Activated CD8-positive, alpha-beta T cell treated with anti-CD3 and anti-CD28 coated beads for 36 hours (primary cell): Measurements from ENCODE around the gene MTCP1. TPM values are rescaled to one million over a fixed set of nuclear protein-coding genes. Genes with fewer than 3 reads are reported as not detected.

ENCODE experiments used
- ATAC-seq: fragments of 200-7000 bp; cut with Tn5 transposase; one replicate; pipeline ENCODE4 v1.10.0; 2021; ENCODE audit warnings: mild to moderate bottlenecking, moderate library complexity
- CTCF ChIA-PET: fragments of 350-600 bp; sonication (Branson Sonifier 250); formaldehyde crosslinking; loops from one replicate; lab custom pipeline; 2021; ENCODE audit warnings: antibody characterized with exemption; lab: Charles Lee
- POLR2A ChIA-PET: fragments of 350-600 bp; sonication (Branson Sonifier 250); formaldehyde crosslinking; loops from one replicate; lab custom pipeline; 2021; ENCODE audit warnings: antibody characterized with exemption; lab: Charles Lee
- DNase-seq: peaks from one replicate; pipeline ENCODE4 v3.0.0-alpha.2; 2020
- H3K27ac Mint-ChIP-seq: one replicate; pipeline ENCODE4 v1.8.0; 2021; ENCODE audit warnings: mild to moderate bottlenecking, mixed read lengths
- H3K27me3 Mint-ChIP-seq: one replicate; pipeline ENCODE4 v1.8.0; 2021; ENCODE audit warnings: mixed read lengths
- H3K36me3 Mint-ChIP-seq: one replicate; pipeline ENCODE4 v1.8.0; 2021; ENCODE audit warnings: low read depth, mixed read lengths
- H3K4me1 Mint-ChIP-seq: one replicate; pipeline ENCODE4 v1.8.0; 2021; ENCODE audit warnings: low read depth, mixed read lengths
- H3K4me3 Mint-ChIP-seq: one replicate; pipeline ENCODE4 v1.8.0; 2021; ENCODE audit warnings: mild to moderate bottlenecking, moderate library complexity, mixed read lengths
- H3K9me3 Mint-ChIP-seq: one replicate; pipeline ENCODE4 v1.8.0; 2021; ENCODE audit warnings: mixed read lengths
- intact Hi-C: fragments of 100-400 bp; cut with micrococcal nuclease; formaldehyde crosslinking; loops from one replicate; pipeline ENCODE4 v1.10.0; 2022
- total RNA-seq, 2 experiments: library from RNA; stranded (reverse); gene quantifications; one replicate each; pipeline ENCODE4 v1.2.3, GENCODE V29; 2021
- TF ChIP-seq, protein P1 (sequence below): fragments of 200-600 bp; IDR thresholded peaks from one replicate; pipeline ENCODE4 v1.8.0; 2022; ENCODE audit warnings: antibody characterized with exemption, mild to moderate bottlenecking

MTCP1 gene
- total RNA-seq, 2 experiments from 2014 or later = 23.4 to 23.9 TPM

DNA sequence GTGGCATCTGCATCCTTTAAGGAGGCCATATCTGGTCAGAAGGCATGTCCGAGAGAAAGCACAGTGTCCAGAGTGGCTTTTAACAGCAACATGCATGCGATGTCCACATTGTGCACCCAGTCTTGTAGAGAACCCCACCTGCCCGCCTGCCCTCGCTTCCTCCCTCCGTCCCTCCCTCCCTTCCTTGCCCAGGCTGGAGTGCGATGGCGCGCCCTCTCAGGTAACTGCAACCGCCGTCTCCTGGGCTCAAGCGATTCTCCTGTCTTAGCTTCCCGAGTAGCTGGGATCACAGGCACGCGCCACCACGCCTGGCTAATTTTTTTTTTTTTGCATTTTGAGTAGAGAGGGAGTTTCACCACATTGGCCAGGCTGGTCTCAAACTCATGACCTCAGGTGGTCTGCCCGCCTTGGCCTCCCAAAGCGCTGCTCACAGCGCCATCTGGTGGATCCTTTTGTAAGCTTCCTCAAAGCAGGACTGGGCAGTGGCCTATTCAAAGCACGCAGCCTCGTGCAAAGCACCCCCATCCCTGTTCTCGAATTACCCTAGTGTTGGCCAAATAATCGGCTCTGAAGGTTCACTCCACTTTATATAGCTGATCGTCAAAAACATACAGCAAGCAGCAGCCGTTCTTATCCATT is 15.4 kb upstream of the MTCP1 start:
- intact Hi-C loops = no loop called here
- no peaks in the 10 kb centered on the region for H3K27me3 Mint-ChIP-seq
- CTCF ChIA-PET = interaction anchor here (0.7 to 2.8 kb wide), 8 partner anchors 8 to 168 kb away, joined by 3 to 15 read pairs (median 3); no protein-coding TSS in a partner anchor
- peaks cover 26% of the 10 kb centered on the region for H3K36me3 Mint-ChIP-seq
- DNase-seq (peak; percentile 56), ATAC-seq (no peak)
- POLR2A ChIA-PET = interaction anchor here (0.7 kb wide), 1 partner anchor 11 kb away, joined by 4 read pairs; no protein-coding TSS in a partner anchor
- H3K4me3 Mint-ChIP-seq = no peak overlapping the region
- peaks cover 10% of the 10 kb centered on the region for H3K4me1 Mint-ChIP-seq
- no peaks in the 10 kb centered on the region for H3K9me3 Mint-ChIP-seq
- no peak overlapping the region for H3K27ac Mint-ChIP-seq
- TF ChIP-seq, protein P1, sequence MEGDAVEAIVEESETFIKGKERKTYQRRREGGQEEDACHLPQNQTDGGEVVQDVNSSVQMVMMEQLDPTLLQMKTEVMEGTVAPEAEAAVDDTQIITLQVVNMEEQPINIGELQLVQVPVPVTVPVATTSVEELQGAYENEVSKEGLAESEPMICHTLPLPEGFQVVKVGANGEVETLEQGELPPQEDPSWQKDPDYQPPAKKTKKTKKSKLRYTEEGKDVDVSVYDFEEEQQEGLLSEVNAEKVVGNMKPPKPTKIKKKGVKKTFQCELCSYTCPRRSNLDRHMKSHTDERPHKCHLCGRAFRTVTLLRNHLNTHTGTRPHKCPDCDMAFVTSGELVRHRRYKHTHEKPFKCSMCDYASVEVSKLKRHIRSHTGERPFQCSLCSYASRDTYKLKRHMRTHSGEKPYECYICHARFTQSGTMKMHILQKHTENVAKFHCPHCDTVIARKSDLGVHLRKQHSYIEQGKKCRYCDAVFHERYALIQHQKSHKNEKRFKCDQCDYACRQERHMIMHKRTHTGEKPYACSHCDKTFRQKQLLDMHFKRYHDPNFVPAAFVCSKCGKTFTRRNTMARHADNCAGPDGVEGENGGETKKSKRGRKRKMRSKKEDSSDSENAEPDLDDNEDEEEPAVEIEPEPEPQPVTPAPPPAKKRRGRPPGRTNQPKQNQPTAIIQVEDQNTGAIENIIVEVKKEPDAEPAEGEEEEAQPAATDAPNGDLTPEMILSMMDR = peak; percentile 42

DNA sequence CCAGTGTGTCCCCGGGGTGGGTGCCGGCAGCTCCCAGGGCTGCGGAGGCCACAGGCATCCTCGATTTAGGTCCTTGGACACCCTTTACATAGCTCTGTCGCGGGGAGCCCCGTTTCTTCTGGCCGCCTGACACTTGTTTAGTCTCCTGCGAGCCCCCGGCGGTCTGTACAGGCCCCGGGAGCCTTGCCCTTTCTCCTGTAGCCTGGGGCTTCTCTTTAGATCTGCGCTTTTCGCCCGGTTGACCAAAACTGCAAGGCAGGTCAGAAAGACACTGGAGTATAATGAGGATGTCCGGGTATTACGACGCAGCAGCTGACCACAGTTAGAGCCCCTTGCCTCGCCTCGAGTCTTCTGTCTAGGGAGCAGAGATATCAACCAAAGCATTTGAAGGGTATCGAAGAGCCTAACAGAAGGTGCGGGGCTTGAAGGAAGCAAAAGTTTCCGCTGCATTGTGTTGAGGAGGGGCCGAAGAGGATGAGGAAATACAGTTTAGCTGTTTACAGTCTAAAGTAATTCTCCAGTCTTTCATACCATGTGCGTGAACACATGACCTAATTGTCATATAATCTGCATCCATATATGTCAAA is 851 bp upstream of the MTCP1 start:
- DNase-seq (no peak), ATAC-seq (no peak)
- Mint-ChIP-seq H3K36me3 (peaks cover 34% of the 10 kb centered on the region), H3K27me3 (no peaks in the 10 kb centered on the region), H3K9me3 (no peaks in the 10 kb centered on the region), H3K27ac (peak overlapping the region; percentile 95), H3K4me1 (peaks cover 51% of the 10 kb centered on the region), H3K4me3 (peak overlapping the region; percentile 90)
- TF ChIP-seq, protein P1 = no peak
- POLR2A ChIA-PET = interaction anchor here (1.2 to 1.9 kb wide), 2 partner anchors 9 to 145 kb away, joined by 3 to 7 read pairs; partner anchors contain the start of gene VBP1
- intact Hi-C loops = no loop called here
- CTCF ChIA-PET = interaction anchor here (0.9 to 1.1 kb wide), 2 partner anchors 15 to 153 kb away, joined by 3 to 4 read pairs; no protein-coding TSS in a partner anchor

GRCh38 chrX:155070663-155070974 is 317 bp downstream of the MTCP1 start:
- H3K4me3 Mint-ChIP-seq = peak overlapping the region; percentile 79
- ChIA-PET POLR2A (no interaction called here), CTCF (interaction anchor here (1.1 kb wide), 1 partner anchor 13 kb away, joined by 7 read pairs; no protein-coding TSS in a partner anchor)
- TF ChIP-seq, protein P1 = no peak
- H3K36me3 Mint-ChIP-seq = peaks cover 34% of the 10 kb centered on the region
- H3K9me3 Mint-ChIP-seq = no peaks in the 10 kb centered on the region
- H3K27me3 Mint-ChIP-seq = no peaks in the 10 kb centered on the region
- ATAC-seq = peak; percentile 5
- no peak for DNase-seq
- H3K27ac Mint-ChIP-seq = peak overlapping the region; percentile 89
- peaks cover 55% of the 10 kb centered on the region for H3K4me1 Mint-ChIP-seq
- intact Hi-C loops = no loop called here

DNA sequence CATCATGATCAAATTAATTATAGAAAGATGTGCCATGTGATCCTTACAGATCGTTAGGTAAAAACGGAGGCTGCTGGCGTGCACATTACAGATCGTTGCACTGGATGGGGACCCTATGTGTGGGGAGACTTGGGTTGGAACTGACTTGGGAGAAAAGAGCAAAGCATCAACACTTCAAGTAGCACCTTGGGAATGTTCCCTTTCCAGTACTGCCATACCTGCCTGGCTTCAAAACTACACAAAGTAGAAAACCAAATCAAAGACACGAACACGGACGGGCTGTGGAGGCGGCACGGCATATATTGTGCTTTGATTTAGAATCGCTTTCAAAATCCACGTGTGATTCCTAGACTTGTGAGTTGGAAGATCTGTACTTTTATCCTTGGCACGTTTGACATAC is 898 bp downstream of the MTCP1 start:
- DNase-seq (peak; percentile 10), ATAC-seq (no peak)
- H3K4me1 Mint-ChIP-seq = peaks cover 53% of the 10 kb centered on the region
- no peaks in the 10 kb centered on the region for H3K27me3 Mint-ChIP-seq
- ChIA-PET POLR2A (no interaction called here), CTCF (interaction anchor here (1.1 kb wide), 1 partner anchor 12 kb away, joined by 7 read pairs; no protein-coding TSS in a partner anchor)
- H3K36me3 Mint-ChIP-seq = peaks cover 29% of the 10 kb centered on the region
- peak overlapping the region; percentile 79 for H3K4me3 Mint-ChIP-seq
- peak overlapping the region; percentile 89 for H3K27ac Mint-ChIP-seq
- TF ChIP-seq, protein P1 = no peak
- intact Hi-C loops = no loop called here
- H3K9me3 Mint-ChIP-seq = no peaks in the 10 kb centered on the region

DNA sequence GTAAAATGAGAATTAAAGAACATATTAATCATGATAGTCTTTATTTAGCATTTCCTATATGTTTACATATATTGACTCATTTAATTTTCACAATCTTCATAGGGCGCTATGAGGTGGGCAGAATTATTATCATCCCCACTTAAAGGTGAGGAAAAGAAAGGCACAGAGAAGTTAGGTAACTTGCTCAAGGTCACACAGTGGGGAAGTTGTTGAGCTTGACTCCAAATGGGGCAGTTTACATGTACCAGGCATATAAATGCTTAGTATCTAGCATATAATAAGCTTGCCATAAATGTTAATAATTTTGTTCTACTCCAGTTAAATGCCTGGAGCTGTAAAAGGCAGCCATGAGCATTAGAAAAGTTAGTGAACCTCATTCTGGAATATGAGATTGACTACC is 1.5 kb downstream of the MTCP1 start:
- Mint-ChIP-seq H3K4me3 (peak overlapping the region; percentile 79), H3K27me3 (no peaks in the 10 kb centered on the region), H3K36me3 (peaks cover 28% of the 10 kb centered on the region), H3K27ac (no peak overlapping the region), H3K4me1 (peaks cover 52% of the 10 kb centered on the region), H3K9me3 (no peaks in the 10 kb centered on the region)
- ChIA-PET POLR2A (no interaction called here), CTCF (no interaction called here)
- intact Hi-C loops = no loop called here
- DNase-seq (no peak), ATAC-seq (no peak)
- TF ChIP-seq, protein P1 = no peak
